ENCODE results near the gene RIGI. TPM values are rescaled to one million over a fixed set of nuclear protein-coding genes. Genes with fewer than 3 reads are reported as not detected.
"Not testable (repeated sequence)": the region's sequence is repeated elsewhere in the genome, so short reads cannot be mapped to it uniquely, and the experiment has no call there.

The RIGI gene
- total RNA-seq, 4 donors from 2014 or later, result 12.7 to 38.9 (median 21.1) TPM

- H3K36me3 ChIP-seq, result no peaks in the 10 kb centered on the region
- H3K4me3 ChIP-seq, result no peak overlapping the region
- no peak for DNase-seq
- intact Hi-C loops (cut with DNase I; ENCODE audit: low total_unique reads), result no loop called here
- in situ Hi-C loops (cut with MboI; ENCODE audit: low pct_ligation_motif_present in 1 of 4, low pct_unique_long_range_greater_than_20kb in 1 of 4, low sequenced_read_pairs in 3 of 4), result no loop called here
- no peaks in the 10 kb centered on the region for H3K27me3 ChIP-seq
- H3K9me3 ChIP-seq, result no peaks in the 10 kb centered on the region
- whole genome bisulfite sequencing, 2 donors (ENCODE audit: low coverage in 1 of 2), result 92 to 96% methylated on average over 6 of the region's 6 CpGs
- H3K4me1 ChIP-seq, result no peaks in the 10 kb centered on the region
- H3K27ac ChIP-seq, result no peak overlapping the region
- TF ChIP-seq EP300 (IDR thresholded peaks at IDR 0.05; ENCODE audit: low read depth) (no peak), POLR2A (IDR thresholded peaks at IDR 0.05) (no peak), POLR2AphosphoS5 (IDR thresholded peaks at IDR 0.05) (no peak), CTCF (IDR thresholded peaks at IDR 0.05) (no peak)
Observed at GRCh38 chr9:32533336-32533735, 7.3 kb upstream of the RIGI start.

- DNase-seq, result no peak
- Histone ChIP-seq H3K9me3 (no peaks in the 10 kb centered on the region), H3K4me1 (peaks cover 0 to 32% (median 17%) of the 10 kb centered on the region in 4 donors), H3K27me3 (no peaks in the 10 kb centered on the region), H3K4me3 (peak overlapping the region; percentile 41 to 77 (median 61)), H3K27ac (peak overlapping the region; percentile 90 to 92 (median 90)), H3K36me3 (no peaks in the 10 kb centered on the region)
- intact Hi-C loops (cut with DNase I; ENCODE audit: low total_unique reads), result no loop called here
- no peak for TF ChIP-seq EP300 (IDR thresholded peaks at IDR 0.05; ENCODE audit: low read depth)
- TF ChIP-seq CTCF (IDR thresholded peaks at IDR 0.05), result no peak
- TF ChIP-seq POLR2AphosphoS5 (IDR thresholded peaks at IDR 0.05), result no peak
- no peak for TF ChIP-seq POLR2A (IDR thresholded peaks at IDR 0.05)
- in situ Hi-C loops (cut with MboI; ENCODE audit: low pct_ligation_motif_present in 1 of 4, low pct_unique_long_range_greater_than_20kb in 1 of 4, low sequenced_read_pairs in 3 of 4), result no loop called here
- WGBS, 2 donors (ENCODE audit: low coverage in 1 of 2), result 8 to 11% methylated on average over 2 of the region's 2 CpGs
Observed at GRCh38 chr9:32526707-32527048, 682 bp upstream of the RIGI start.

- intact Hi-C loops (cut with DNase I; ENCODE audit: low total_unique reads) (no loop called here), in situ Hi-C loops (cut with MboI; ENCODE audit: low pct_ligation_motif_present in 1 of 4, low pct_unique_long_range_greater_than_20kb in 1 of 4, low sequenced_read_pairs in 3 of 4) (no loop called here)
- TF ChIP-seq POLR2A (IDR thresholded peaks at IDR 0.05) (no peak), EP300 (IDR thresholded peaks at IDR 0.05; ENCODE audit: low read depth) (no peak), CTCF (IDR thresholded peaks at IDR 0.05) (no peak), POLR2AphosphoS5 (IDR thresholded peaks at IDR 0.05) (no peak)
- WGBS, 2 donors (ENCODE audit: low coverage in 1 of 2), result 0 to 2% methylated on average over 3 to 4 of the region's 4 CpGs
- peaks cover 0 to 32% (median 17%) of the 10 kb centered on the region in 4 donors for H3K4me1 ChIP-seq
- no peaks in the 10 kb centered on the region for H3K9me3 ChIP-seq
- H3K36me3 ChIP-seq, result no peaks in the 10 kb centered on the region
- no peak for DNase-seq
- H3K27ac ChIP-seq, result peak overlapping the region; percentile 90 to 92 (median 90)
- H3K4me3 ChIP-seq, result peak overlapping the region; percentile 41 to 77 (median 61)
- no peaks in the 10 kb centered on the region for H3K27me3 ChIP-seq
Observed at GRCh38 chr9:32525709-32526030, 326 bp downstream of the RIGI start.

- H3K27me3 ChIP-seq, result no peaks in the 10 kb centered on the region
- TF ChIP-seq POLR2A (IDR thresholded peaks at IDR 0.05), result no peak
- no peak for TF ChIP-seq EP300 (IDR thresholded peaks at IDR 0.05; ENCODE audit: low read depth)
- no peak for TF ChIP-seq POLR2AphosphoS5 (IDR thresholded peaks at IDR 0.05)
- TF ChIP-seq CTCF (IDR thresholded peaks at IDR 0.05), result no peak
- H3K9me3 ChIP-seq, result no peaks in the 10 kb centered on the region
- intact Hi-C loops (cut with DNase I; ENCODE audit: low total_unique reads), result no loop called here
- peak overlapping the region; percentile 41 to 77 (median 61) for H3K4me3 ChIP-seq
- in situ Hi-C loops (cut with MboI; ENCODE audit: low pct_ligation_motif_present in 1 of 4, low pct_unique_long_range_greater_than_20kb in 1 of 4, low sequenced_read_pairs in 3 of 4), result no loop called here
- DNase-seq, result no peak
- no peaks in the 10 kb centered on the region for H3K36me3 ChIP-seq
- peaks cover 0 to 38% (median 17%) of the 10 kb centered on the region in 4 donors for H3K4me1 ChIP-seq
- 9 to 25% methylated on average over 6 to 22 of the region's 22 CpGs for WGBS, 2 donors (ENCODE audit: low coverage in 1 of 2)
- H3K27ac ChIP-seq, result peak overlapping the region; percentile 90 to 92 (median 90)
Observed at GRCh38 chr9:32524892-32525708, 896 bp downstream of the RIGI start.

- intact Hi-C loops (cut with DNase I; ENCODE audit: low total_unique reads); DNase-seq; H3K36me3 ChIP-seq; in situ Hi-C loops (cut with MboI; ENCODE audit: low pct_ligation_motif_present in 1 of 4, low pct_unique_long_range_greater_than_20kb in 1 of 4, low sequenced_read_pairs in 3 of 4); H3K9me3 ChIP-seq; H3K27me3 ChIP-seq: not testable (repeated sequence)
- peak overlapping the region in 1 of 4 donors; percentile 77 for H3K4me3 ChIP-seq
- peak overlapping the region in 2 of 4 donors; percentile 90 to 91 for H3K27ac ChIP-seq
- peaks cover 0 to 44% (median 17%) of the 10 kb centered on the region in 4 donors for H3K4me1 ChIP-seq
- WGBS, 2 donors (ENCODE audit: low coverage in 1 of 2), result 92 to 94% methylated on average over 6 to 11 of the region's 11 CpGs
Observed at GRCh38 chr9:32524558-32524891, 1.5 kb downstream of the RIGI start.

Measured in transverse colon (tissue), 4 donors.